Measurements from ENCODE around the gene IGFALS.

DNA sequence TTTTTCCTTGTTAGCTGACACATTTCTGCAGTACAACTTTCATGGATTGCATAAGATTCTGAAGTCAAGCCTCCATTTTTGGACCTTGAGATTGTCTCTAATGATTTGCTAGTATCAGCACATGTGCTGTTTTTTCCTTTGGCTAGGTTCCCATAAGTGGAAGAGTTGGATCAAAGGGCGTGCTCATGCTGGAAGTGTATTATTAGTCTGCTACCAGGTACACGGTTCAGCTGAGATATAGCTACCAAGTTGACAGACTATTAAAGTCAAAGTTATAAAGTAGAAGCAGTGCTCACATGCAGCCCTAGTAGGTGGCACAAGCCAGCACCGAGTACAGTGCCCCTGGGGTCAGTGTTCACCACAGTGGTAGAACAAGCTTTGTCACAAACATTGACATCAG lies 36.7 kb upstream of the IGFALS start:
- TF ChIP-seq TARDBP (IDR thresholded peaks at IDR 0.05) (no peak), SP1 (IDR thresholded peaks at IDR 0.05) (no peak), FOXA1 (IDR thresholded peaks at IDR 0.05) (no peak), BHLHE40 (IDR thresholded peaks at IDR 0.05; ENCODE audit: borderline replicate concordance) (no peak), NFRKB (IDR thresholded peaks at IDR 0.05) (no peak), L3MBTL2 (conservative IDR thresholded peaks at IDR 0.05) (no peak)
